Mononuclear cell (primary cell): ENCODE data around the gene ORAI2. TPM values are rescaled to one million over a fixed set of nuclear protein-coding genes. Genes with fewer than 3 reads are reported as not detected.
A peak's percentile ranks its signal among the peaks of the same experiment; 100 is the strongest.
"Not testable (repeated sequence)": the region's sequence is repeated elsewhere in the genome, so short reads cannot be mapped to it uniquely, and the experiment has no call there.

ENCODE experiments used
- H3K27me3 ChIP-seq: 2 replicates; pipeline ENCODE4 v1.6.0; 2011; ENCODE audit warnings: low read length, control low read depth; ENCODE audit not compliant: insufficient read depth
- H3K4me1 ChIP-seq: 2 replicates; pipeline ENCODE4 v1.5.1; 2011; ENCODE audit warnings: mild to moderate bottlenecking, low read length, control low read depth; ENCODE audit not compliant: insufficient read depth
- H3K4me3 ChIP-seq: 2 replicates; pipeline ENCODE4 v1.5.1; 2011; ENCODE audit warnings: mild to moderate bottlenecking, low read length, moderate library complexity
- H3K9me3 ChIP-seq: 2 replicates; pipeline ENCODE4 v1.5.1; 2011; ENCODE audit warnings: low read depth, mild to moderate bottlenecking, control low read depth, low read length
- total RNA-seq: library from RNA; depleted of rRNA; stranded (reverse); fragments of >200 nt; gene quantifications from one replicate; pipeline ENCODE4 v1.2.3, GENCODE V29; 2012

Gene ORAI2
- total RNA-seq, 1 donor = 33.7 TPM

DNA sequence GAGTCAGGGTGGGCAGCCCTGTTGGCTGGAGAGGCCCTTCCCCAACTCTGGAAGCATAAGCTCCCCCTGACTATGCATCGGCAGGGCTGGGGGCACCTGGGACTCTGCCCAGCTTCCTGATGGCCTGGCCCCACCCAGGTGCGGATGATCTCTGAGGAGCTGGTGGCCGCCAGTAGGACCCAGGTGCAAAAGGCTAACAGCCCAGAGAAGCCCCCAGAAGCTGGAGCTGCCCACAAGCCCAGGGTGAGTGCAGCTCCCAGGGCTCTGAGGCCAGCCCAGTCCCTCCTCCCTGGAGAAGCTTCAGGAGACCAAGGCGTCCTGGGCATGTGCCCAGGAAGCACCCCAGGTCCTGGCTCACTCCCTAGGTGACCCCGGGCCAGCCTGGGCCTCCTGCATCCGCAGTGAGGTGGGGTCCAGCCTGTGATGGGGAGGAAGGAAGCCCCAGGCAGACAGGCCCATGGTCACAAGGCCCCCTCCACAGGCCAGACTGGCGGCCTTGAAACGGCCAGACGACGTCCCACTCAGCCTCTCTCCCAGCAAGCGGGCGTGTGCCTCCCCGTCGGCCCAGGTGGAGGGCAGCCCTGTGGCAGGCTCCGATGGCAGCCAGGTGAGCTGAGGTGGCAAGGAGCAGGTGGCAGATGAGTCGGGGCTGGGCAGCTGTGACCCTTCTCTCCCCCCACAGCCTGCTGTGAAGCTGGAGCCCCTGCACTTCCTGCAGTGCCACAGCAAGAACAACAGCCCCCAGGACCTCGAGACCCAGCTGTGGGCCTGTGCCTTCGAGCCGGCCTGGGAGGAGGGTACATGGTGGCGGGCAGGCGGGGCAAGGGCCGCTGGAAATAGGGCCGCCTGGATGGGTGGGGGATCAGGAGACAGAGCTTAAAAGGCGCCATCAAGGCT lies 34.5 kb downstream of the ORAI2 start:
- Histone ChIP-seq H3K4me3 (no peak overlapping the region), H3K9me3 (no peaks in the 10 kb centered on the region), H3K4me1 (peaks cover 25% of the 10 kb centered on the region), H3K27me3 (no peaks in the 10 kb centered on the region)

DNA sequence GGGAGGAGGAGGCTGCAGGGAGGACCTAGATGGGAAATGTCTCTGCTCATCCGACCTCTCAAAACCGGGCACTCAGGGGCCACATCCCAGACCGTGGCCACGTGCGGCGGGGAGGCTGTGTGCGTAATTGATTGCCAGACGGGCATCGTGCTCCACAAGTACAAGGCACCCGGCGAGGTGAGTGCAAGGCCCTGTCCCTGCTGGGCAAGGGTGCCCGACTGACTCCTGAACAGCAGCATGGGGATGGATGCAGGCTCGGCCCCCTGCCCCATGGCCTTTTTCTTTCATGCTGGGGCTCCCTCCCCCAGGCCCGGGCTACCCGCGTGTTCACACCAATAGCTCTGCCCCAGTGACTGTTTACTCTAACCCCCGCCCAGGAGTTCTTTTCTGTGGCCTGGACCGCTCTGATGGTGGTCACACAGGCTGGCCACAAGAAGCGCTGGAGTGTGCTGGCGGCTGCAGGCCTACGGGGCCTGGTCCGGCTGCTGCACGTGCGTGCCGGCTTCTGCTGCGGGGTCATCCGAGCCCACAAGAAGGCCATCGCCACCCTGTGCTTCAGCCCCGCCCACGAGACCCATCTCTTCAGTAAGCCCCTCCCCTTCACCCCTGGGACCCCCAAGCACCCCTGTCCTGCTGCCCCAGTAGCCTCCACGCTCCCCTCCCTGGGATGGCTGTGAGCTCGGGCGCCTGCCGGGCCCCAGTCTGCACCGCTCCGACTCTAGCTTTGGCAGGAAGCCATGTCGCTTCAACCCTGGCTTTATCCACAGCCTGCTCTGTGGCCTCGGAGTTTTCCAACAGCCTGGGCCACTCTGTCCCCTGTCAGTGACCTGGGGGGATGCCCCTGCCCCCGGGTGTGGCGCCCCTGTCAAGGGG lies 35.3 kb downstream of the ORAI2 start:
- Histone ChIP-seq H3K27me3 (no peaks in the 10 kb centered on the region), H3K4me1 (peaks cover 21% of the 10 kb centered on the region), H3K4me3 (no peak overlapping the region), H3K9me3 (no peaks in the 10 kb centered on the region)

DNA sequence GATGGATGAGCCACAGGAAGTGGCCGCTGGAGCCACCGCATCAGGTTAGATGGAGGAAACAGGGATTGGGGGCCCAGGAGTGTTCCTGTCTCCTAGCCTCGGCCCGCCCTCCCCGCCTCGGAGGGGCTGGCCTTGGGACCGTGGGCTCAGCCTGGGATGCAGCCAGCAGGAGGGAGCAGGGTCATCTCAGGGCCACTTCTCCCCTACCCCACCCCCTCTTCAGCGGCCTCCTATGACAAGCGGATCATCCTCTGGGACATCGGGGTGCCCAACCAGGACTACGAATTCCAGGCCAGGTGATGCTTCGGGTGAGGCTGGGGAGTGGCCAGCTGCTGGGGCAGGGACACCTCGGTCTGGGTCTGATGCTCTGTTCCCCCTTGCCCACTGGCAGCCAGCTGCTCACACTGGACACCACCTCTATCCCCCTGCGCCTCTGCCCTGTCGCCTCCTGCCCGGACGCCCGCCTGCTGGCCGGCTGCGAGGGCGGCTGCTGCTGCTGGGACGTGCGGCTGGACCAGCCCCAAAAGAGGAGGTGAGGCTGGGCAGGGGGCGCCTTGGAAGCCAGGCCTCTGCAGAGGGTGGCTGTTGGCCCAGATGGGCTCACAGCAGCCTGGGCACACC lies 36.1 kb downstream of the ORAI2 start:
- H3K4me3 ChIP-seq = no peak overlapping the region
- H3K27me3 ChIP-seq = no peaks in the 10 kb centered on the region
- H3K4me1 ChIP-seq = peaks cover 14% of the 10 kb centered on the region
- no peaks in the 10 kb centered on the region for H3K9me3 ChIP-seq

DNA sequence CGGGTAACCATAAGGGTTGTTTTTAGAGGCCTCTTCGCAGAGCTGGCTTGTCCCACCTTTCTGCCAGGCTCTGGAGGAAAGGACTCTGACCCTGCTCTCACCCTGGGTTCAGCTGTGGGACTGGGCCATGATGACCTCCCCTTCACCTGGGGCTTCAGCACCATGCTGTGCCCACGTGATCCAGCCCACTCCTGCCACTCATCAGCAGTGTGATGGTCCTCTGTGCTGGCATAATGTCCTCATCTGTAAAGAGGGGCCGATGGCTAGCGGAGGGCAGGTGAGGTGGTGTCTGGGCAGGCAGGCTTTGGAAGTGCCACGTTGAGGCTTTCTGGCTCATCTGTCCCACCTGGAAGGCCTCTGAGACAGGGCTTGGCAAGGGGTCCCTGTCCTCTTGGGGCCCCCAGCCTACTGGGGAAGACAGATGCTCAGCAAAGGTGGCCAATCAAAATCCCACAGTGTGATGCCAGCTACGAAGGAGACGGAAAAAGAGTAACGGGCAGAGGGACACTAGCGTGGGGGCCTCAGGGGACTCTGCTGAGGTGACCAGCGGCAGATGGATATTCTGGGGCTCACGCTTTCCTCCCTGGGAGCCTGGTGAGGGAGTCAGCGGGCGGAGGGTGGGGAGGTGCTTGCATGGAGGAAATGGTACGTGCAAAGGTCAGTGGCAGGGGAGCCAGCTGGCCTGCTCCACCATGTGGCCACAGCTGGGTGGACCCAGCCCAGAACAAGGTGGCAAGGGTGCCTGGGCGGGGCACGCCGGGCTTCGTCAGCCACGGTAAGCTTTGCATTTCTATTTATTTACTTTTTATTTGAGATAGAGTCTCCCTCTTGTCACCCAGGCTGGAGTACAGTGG lies 36.8 kb downstream of the ORAI2 start:
- no peaks in the 10 kb centered on the region for H3K9me3 ChIP-seq
- no peak overlapping the region for H3K4me3 ChIP-seq
- H3K4me1 ChIP-seq = peaks cover 12% of the 10 kb centered on the region
- no peaks in the 10 kb centered on the region for H3K27me3 ChIP-seq

DNA sequence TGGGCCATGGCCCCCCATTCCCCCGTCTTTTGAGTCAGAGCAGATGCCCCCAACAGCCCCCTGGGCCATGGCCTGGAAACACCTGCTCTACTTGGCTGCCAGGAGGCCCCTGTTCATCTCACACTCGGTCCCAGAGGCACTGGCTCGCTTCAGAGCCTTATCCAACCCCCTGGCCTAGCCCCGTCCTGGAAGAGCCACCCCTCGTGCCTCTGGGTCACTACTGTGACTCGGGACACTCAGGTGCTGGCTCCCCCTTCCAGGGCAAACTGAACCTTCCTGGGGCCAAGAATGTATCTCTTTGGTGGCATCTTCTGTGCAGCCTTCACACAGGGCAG lies 38.4 kb downstream of the ORAI2 start:
- Histone ChIP-seq H3K9me3 (no peaks in the 10 kb centered on the region), H3K4me3 (no peak overlapping the region), H3K27me3 (no peaks in the 10 kb centered on the region), H3K4me1 (no peaks in the 10 kb centered on the region)

DNA sequence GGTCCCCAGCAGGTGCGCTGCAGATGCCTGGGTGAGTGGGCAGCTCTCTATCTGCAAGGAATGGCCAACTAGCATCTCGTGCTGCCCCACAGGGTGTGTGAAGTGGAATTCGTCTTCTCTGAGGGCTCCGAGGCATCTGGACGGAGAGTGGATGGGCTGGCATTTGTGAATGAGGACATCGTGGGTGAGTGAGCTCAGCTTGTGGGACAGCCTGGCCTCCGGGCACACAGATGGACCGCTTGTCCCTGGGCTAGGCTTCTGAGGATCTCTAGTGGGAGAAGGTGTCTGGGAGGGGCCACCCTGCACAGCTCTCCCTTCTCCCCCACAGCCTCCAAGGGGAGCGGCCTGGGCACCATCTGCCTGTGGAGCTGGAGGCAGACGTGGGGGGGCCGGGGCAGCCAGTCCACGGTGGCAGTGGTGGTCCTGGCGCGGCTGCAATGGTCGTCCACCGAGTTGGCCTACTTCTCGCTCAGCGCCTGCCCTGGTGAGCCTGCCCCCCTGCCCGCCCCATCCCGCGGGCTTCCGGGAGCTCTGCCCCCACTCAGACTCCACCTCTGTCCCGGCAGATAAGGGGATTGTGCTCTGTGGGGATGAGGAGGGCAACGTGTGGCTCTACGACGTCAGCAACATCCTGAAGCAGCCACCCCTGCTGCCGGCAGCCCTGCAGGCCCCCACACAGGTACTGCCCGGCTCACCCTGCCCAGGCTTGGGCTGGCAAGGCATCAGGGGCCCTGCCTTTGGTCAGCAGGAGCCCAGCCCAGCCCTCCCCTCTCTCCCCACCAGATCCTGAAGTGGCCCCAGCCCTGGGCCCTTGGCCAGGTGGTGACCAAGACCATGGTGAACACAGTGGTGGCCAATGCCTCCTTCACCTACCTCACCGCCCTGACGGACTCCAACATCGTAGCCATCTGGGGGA lies 39.0 kb downstream of the ORAI2 start:
- Histone ChIP-seq H3K9me3 (no peaks in the 10 kb centered on the region), H3K4me3 (no peak overlapping the region), H3K27me3 (no peaks in the 10 kb centered on the region), H3K4me1 (no peaks in the 10 kb centered on the region)

DNA sequence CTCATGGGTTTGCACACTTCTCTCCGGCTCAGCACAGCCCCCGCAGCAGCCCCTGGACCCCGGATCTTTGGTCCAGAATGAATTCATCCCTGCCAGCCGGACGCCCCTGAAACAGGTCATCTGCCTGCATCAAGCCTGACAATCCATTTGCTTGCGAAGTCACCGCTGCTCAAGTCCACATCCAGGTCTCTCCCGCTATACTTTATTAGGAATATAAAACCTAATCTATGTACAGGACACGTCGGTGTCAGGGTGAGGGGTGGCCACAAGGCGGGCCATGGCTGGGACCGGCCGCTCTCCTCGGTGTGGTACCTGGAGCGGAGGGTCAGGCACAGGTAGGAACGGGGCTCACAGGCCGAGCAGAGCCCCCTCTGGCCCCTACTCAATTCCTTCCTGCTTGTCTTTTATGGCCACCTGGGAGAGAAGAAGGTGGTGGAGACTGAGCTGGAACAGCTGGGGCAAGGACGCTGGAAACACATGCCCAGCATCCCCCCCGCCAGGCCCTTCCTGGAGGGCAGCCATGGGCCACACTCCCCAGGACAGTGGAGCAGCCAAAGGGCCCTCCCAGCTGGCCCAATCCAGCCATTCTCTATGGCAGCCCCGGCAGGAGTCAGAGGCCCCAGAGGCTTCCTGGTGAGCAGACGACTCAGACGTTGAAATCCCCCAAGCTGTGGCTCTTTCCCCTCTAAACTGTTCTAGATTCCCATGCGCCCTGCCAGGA lies 40.1 kb downstream of the ORAI2 start:
- H3K4me3 ChIP-seq = no peak overlapping the region
- H3K4me1 ChIP-seq = no peaks in the 10 kb centered on the region
- no peaks in the 10 kb centered on the region for H3K9me3 ChIP-seq
- H3K27me3 ChIP-seq = no peaks in the 10 kb centered on the region

DNA sequence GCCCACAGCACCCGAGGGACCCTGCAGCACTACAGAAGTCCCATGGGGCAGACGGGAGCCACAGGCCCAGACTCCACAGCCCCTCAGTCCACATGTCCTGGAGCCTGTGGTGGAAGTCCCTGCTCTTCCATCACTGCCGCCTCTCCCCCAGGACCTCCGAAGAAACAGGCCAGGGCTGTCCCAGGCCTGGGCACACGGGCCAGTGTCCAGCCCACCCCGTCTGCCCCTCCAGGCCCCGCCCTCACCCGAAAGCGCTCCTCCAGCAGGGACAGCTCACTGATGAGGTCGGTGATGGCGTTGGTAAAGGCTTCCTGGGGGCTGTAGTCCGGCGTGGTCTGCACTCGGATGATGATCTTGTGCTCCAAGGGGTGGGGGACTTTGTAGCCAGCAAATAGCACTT lies 40.7 kb downstream of the ORAI2 start:
- not testable (repeated sequence) for H3K9me3 ChIP-seq, H3K4me3 ChIP-seq, H3K27me3 ChIP-seq, H3K4me1 ChIP-seq

DNA sequence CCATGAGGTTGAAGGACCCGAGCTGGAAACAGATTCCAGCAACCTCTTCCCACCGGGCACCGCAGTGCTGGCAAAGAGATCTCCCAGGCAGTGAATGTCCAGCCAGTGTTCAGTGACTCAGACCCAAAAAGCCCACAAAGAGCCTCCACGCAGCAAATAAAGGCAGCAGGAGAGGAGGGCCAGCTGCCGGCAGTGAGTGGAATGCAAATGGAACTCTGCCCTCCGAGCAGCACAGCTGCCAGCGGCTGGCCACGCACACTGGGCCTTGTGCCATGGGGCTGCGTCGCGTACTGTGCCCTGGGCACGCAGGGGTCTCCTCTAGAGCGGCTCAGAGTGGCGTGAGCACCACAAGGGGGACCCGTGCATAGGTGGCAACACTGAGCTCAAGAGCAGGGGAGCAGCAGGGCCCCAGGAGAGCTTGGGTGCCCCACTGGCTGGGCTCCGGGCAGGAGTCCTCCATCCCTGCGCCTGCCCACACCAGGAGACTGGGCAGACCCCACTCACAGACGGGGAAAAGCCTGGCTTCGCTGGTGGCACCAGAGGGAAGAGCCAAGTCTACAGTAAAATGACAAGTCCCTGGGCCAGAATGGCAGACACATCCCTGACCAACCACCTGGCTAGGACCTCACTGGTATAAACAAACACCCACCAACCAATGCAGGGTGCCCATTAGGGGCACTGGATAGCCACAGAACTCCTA lies 41.5 kb downstream of the ORAI2 start:
- not testable (repeated sequence) for H3K4me1 ChIP-seq, H3K9me3 ChIP-seq, H3K4me3 ChIP-seq, H3K27me3 ChIP-seq

DNA sequence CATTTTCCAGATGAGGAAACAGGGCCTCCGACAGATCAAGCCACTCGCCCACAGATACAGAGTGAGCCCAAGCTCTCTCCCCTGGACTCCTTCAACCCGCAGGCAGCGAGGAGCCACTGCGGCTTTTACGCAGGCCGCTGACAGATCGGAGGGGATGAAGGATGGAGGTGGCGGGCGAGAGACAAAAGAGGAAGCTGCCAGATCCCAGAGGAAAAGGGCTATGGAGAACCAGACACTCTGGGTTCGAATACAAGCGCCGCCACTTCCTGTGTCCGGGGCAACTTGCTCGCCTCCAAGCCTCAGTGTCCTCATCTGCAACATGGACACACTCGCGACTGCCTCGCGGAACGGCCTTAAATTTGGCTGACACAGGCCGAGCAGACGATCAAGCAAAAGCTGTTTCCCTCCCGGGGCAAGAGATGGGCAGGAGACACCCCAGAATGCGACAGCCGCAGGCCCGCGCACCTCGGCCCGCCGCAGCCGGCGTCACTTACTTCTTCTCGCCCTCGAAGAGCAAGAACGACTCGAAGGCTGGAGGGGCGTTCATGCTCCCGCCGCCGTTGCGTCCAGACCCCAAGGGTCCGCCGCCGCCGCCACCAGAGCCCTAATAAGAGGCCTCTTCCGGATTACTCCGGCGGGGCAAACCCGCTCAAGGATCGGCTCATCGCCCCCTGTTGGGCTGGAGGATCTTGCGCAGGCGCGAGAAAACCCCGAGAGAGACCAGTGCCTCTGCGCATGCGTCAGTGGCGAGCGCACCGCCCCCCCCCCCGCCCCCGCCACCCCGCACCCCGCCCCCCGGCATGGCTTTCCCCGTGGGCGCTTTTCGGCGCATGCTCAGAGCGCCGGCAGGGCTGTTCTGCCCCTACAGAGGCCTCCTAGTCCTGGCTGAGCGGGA lies 45.2 kb downstream of the ORAI2 start, which contains the start of gene POLR2J:
POLR2J (minus strand) TSS at position 609 of the 895 bp plus-strand sequence; CDS start at position 547, 62 bp downstream.
- not testable (repeated sequence) for H3K27me3 ChIP-seq, H3K4me1 ChIP-seq, H3K9me3 ChIP-seq
- H3K4me3 ChIP-seq = peak within 1 kb of the TSS; percentile 36

DNA sequence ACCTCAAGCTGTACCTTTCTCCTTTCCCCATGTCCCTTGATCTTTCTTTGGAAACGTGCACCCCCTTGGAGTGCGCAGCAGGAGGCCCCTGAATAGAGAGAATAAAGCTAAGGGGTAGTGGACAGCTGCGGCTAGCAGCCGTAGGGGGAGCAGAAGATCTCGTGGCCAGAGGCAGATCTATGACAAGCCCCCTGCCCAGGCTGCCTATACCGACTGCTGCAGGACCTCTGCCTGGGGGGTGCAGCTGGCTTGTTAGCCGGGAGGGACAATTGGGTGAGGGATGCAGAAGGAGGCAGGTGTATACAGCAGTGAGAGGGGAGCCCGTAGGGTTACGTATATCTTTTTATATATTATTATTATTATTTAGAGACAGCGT lies 45.8 kb downstream of the ORAI2 start:
- not testable (repeated sequence) for H3K9me3 ChIP-seq, H3K4me1 ChIP-seq, H3K27me3 ChIP-seq, H3K4me3 ChIP-seq

DNA sequence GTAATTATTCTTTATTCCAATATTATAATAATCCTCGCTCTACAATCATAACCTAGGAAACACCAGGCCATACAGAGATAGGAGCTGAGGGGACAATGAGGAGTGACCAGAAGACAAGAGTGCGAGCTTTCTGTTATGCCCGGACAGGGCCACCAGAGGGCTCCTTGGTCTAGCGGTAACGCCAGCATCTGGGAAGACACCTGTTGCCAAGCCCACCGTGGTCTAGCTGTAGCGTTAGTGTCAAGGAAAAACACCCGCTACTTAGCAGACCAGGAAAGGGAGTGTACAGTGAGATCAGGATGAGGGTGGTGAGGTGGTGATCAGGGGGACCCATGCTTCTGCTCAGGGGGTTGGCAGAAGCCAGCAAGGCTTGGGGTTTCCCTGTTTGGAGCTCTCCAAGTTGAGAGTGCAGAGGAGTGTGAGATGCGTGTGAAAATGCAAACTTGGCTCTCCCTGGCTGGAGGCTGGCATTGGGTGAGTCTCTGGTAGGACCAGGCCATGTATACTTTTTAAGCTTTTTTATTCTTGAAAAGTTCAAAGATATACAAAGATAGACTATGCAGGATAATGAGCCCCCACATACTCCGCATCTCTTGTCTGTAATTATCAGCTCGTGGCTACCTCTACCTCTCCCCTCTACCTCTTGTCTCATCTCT lies 46.7 kb downstream of the ORAI2 start:
- H3K4me3 ChIP-seq, H3K9me3 ChIP-seq, H3K4me1 ChIP-seq, H3K27me3 ChIP-seq: not testable (repeated sequence)
